ENCODE data around the gene RPRM.

DNA sequence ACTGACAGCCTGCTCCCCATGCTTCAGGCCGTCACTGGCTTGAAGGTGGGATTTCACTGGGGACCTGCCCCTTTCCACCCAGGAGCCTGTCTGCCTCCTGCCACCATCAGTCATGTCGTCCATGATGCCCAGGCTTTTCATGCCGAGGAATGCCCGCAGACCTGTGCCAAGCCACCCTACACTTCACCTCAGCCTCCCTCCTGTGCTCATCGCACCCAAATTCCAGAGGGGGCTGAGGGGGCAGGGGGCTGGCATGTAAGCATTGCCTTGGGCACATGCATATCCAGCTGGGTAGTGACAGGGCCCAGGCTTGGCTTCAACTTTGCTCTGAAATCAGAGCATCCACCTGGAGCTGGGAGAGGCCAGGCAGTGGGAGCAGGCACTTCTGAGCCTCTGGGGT is 20.9 kb upstream of the RPRM start:
- TF ChIP-seq, protein P1, sequence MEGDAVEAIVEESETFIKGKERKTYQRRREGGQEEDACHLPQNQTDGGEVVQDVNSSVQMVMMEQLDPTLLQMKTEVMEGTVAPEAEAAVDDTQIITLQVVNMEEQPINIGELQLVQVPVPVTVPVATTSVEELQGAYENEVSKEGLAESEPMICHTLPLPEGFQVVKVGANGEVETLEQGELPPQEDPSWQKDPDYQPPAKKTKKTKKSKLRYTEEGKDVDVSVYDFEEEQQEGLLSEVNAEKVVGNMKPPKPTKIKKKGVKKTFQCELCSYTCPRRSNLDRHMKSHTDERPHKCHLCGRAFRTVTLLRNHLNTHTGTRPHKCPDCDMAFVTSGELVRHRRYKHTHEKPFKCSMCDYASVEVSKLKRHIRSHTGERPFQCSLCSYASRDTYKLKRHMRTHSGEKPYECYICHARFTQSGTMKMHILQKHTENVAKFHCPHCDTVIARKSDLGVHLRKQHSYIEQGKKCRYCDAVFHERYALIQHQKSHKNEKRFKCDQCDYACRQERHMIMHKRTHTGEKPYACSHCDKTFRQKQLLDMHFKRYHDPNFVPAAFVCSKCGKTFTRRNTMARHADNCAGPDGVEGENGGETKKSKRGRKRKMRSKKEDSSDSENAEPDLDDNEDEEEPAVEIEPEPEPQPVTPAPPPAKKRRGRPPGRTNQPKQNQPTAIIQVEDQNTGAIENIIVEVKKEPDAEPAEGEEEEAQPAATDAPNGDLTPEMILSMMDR (IDR thresholded peaks at IDR 0.05; ENCODE audit: poor library complexity, severe bottlenecking): no peak
- TF ChIP-seq EZH2 (IDR thresholded peaks at IDR 0.05; ENCODE audit: borderline replicate concordance, insufficient read depth, low read length, poor library complexity, severe bottlenecking): no peak
- TF ChIP-seq SMC3 (conservative IDR thresholded peaks at IDR 0.05; ENCODE audit: poor library complexity): no peak
- no peak for TF ChIP-seq TAF1 (IDR thresholded peaks at IDR 0.05; ENCODE audit: low read depth)
- TF ChIP-seq, protein P2, sequence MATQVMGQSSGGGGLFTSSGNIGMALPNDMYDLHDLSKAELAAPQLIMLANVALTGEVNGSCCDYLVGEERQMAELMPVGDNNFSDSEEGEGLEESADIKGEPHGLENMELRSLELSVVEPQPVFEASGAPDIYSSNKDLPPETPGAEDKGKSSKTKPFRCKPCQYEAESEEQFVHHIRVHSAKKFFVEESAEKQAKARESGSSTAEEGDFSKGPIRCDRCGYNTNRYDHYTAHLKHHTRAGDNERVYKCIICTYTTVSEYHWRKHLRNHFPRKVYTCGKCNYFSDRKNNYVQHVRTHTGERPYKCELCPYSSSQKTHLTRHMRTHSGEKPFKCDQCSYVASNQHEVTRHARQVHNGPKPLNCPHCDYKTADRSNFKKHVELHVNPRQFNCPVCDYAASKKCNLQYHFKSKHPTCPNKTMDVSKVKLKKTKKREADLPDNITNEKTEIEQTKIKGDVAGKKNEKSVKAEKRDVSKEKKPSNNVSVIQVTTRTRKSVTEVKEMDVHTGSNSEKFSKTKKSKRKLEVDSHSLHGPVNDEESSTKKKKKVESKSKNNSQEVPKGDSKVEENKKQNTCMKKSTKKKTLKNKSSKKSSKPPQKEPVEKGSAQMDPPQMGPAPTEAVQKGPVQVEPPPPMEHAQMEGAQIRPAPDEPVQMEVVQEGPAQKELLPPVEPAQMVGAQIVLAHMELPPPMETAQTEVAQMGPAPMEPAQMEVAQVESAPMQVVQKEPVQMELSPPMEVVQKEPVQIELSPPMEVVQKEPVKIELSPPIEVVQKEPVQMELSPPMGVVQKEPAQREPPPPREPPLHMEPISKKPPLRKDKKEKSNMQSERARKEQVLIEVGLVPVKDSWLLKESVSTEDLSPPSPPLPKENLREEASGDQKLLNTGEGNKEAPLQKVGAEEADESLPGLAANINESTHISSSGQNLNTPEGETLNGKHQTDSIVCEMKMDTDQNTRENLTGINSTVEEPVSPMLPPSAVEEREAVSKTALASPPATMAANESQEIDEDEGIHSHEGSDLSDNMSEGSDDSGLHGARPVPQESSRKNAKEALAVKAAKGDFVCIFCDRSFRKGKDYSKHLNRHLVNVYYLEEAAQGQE (IDR thresholded peaks at IDR 0.05; ENCODE audit: borderline replicate concordance): no peak
- no peak for TF ChIP-seq EP300 (conservative IDR thresholded peaks at IDR 0.05; ENCODE audit: poor library complexity, severe bottlenecking)
- no peak for TF ChIP-seq RAD21 (conservative IDR thresholded peaks at IDR 0.05)

Data from neural cell (in vitro differentiated cells).